Suppressor macrophage treated with lipopolysaccharide for 1 hour (primary cell): ENCODE data around the gene POU3F1.
A peak's percentile ranks its signal among the peaks of the same experiment; 100 is the strongest.

Experiments
- DNase-seq, 3 donors: peaks; one replicate each; pipeline ENCODE4 v3.0.0-alpha.2; 2020 to 2022

The POU3F1 gene

DNA sequence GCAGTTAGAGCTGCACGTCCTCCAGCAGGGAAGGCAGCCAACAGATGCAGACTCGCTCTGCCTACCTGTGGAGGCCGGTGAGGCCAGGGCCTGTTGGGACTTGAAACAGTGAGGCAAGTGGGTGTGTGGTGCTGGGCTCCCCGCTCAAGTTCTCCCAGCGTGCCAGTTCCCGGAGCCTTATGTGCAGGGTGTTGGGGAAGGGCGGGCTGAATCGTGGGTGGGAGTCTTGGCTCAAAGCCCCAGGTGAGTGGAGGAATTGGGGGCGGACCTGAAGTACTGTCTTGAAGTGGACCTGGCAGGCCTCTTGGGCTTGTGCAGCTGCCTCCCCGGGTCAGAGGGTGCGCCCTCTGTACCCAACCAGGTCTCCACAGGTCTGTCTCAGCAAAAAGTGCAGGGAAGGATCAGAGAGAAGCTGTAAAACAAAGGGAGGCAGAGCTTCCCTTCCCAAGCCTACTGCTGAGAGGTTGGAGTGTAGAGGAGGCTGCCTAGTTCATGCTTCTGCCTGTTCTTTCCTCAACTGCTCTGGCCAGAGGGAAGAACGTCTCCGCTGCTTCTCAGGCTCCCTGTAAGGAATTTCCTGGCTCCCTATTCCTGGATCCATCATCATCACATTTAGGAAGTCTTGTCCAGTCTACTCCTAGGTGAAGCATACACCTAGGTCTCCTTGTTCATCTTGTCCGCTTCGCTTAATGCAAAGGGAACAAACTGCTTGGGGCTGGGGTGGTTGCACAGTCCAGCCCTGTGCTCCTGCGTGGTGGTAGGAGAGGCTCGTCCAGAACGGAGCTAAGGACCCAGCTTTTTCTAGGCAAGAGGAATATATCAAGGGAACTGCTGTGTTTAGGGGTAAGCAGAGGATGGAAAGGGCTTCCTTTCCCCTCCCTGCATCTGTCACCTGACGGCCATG, 19.1 kb downstream of the POU3F1 start:
- DNase-seq, result no peak

- peak; percentile 65 to 72 (median 66) for DNase-seq
Observed at GRCh38 chr1:38026592-38027200, 19.9 kb downstream of the POU3F1 start.

- DNase-seq, result no peak
Observed at GRCh38 chr1:38025664-38026063, 20.9 kb downstream of the POU3F1 start.

DNA sequence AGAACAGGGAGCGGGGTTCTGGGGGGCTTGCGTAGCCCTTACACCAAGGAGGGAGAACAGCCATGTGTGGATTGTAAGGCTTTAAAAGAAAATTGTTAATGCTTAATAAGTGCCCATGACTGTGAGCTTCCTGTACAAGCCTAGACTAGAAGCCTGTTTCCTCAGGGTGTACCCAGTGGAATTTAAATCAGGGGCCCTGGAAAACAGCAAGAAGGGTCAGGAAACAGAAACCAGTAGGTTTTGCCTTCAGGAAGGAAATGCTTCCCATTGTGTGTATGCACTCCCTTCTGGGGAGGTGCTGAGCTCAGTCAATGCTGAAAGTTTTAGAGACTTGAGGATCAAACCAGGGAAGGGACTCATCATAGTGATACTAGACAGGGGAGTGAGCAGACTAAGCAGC, 21.4 kb downstream of the POU3F1 start:
- DNase-seq, result no peak

DNA sequence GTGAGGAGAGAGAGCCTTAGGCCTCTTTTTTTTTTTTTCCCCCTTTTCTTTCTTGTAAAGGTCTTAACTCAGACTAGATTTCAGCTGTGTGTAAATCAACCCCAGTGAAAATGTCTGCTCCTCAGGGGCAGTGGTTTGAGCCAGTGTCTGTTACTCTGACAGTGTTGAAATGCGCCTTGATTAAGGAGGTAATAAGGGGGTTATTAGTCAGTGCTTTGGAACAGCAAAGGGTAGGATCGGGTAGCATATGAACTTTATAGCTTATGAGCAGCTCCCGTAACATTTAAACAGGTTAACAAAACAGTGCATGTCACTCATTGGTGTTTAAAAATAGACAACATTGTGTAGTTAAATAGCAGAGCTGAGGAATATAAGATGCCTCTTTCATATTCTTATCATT, 23.8 kb downstream of the POU3F1 start:
- DNase-seq, result no peak

DNA sequence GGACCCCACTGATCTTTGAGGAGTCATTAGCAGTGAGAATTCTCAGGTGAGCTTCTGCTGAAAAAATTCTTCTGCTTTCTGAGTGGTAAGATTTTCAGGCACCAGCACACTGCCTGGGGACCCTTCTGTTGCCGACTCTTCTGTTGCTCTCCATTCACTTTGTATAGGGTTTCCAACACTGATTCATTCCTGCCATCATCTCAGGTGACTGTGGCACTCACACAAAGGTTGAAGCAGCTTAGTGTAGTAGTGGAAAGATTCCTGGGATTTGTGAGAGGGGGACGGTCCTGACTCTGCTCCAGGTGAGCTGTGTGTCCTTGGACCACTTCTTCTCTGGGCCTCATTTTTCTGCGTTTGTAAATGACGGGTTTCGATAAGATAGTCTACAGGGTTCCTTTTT, 24.6 kb downstream of the POU3F1 start:
- DNase-seq, result no peak

DNA sequence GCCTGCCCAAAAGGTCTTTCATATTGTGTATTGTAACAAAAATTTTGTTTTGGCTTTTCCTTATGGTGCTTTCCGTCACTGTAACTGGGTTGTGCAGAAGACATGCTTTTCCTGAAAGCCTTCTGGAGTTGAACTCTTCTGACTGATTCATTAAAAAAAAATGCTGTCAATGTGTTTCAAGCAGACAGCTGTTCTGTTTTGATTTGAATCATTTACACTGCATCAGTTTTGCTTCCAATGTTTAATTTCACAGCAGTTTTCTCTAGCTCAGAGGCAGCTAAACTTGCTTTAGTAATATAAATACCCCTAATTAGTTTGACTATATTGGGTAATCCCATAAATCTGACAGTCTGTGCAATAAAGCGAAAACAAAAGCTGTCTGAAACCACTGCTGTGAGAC, 26.2 kb downstream of the POU3F1 start:
- DNase-seq, result no peak

DNA sequence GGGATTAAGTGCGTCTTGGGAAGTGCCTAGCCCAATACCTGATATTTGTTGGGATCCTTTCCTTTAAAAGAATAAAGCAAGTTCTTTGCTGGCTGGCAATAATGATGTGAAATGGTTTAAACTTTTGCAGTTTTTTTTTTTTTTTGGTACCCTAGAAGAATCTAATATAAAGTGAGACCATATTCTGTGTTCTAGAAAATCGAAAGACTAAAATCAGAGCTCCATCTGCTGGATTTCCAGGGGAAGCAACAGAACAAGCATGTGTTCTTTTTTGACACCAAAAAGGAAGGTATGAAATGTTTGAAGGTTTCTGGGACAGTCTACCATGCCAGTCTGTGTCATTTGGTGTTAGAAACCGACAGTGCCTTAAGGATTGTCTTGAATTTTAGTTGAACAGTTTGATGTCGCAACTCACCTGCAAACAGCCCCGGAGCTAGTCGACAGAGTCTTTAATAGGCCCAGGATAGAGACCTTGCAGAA, 27.7 kb downstream of the POU3F1 start:
- DNase-seq, result peak; percentile 56 to 68 (median 62)

DNA sequence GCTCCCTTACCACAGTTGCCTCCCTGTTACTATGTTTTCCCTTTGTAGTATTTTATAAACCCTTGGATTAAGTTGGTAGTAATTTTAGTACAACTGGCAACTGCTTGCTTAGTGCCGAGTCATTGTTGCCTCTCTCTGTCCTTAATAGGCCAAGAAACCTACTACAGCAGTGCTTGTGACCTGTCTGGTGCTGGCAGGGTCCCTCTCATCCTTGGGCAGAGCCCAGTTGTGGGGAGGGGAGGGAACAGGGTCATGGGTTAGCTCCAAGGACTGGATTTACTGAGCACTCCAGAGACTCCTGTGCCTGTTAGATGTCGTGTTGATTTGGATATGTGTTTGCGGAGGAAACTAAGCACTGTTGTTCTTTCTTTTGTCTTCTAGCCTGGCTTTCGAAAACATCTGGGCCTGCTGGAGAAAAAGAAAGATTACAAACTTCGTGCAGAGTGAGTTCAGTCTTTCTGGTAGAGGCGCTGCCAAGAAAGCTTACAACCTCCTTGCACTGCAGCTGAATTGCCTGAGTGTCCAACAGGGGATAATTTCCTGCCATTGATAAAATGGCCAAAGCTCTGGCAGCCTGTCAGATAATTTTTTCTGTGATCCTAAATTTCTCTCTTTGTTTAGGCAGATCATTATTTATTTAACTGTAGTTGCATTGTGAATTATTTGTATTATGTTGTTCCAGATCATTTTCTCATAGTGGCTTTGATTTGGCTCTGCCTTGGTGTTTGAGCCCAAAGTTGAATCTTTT, 30.4 kb downstream of the POU3F1 start:
- no peak for DNase-seq

- DNase-seq, result no peak
Observed at GRCh38 chr1:38014724-38015424, 31.7 kb downstream of the POU3F1 start.

DNA sequence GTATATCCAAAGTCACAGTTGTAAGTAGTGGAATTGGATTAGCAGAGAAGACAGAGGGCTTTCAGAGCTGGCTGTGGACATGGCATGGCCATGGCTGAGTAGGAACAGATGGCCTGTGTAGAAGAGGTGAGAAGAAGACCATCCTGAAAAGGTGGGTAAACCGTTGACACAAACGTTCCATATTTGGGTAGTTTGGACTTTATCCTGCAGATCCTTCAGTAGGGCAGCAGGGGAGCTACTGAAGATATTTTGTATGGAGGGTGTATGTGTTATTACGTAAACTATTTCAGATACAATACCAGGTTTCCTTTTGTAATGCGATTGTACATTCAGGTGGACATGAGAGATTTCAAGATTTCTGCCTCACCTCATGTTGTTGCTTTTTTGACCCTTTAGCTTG, 32.4 kb downstream of the POU3F1 start:
- DNase-seq, result no peak

GRCh38 chr1:38013227-38013622, 33.4 kb downstream of the POU3F1 start:
- no peak for DNase-seq

- peak; percentile 95 to 99 (median 97) for DNase-seq
Observed at GRCh38 chr1:38012363-38013226, 34.0 kb downstream of the POU3F1 start, which contains the start of gene UTP11. UTP11 (plus strand) TSS chr1:38012734; CDS start chr1:38012803, 69 bp downstream.

GRCh38 chr1:38009841-38010180, 36.8 kb downstream of the POU3F1 start:
- DNase-seq, result no peak

DNA sequence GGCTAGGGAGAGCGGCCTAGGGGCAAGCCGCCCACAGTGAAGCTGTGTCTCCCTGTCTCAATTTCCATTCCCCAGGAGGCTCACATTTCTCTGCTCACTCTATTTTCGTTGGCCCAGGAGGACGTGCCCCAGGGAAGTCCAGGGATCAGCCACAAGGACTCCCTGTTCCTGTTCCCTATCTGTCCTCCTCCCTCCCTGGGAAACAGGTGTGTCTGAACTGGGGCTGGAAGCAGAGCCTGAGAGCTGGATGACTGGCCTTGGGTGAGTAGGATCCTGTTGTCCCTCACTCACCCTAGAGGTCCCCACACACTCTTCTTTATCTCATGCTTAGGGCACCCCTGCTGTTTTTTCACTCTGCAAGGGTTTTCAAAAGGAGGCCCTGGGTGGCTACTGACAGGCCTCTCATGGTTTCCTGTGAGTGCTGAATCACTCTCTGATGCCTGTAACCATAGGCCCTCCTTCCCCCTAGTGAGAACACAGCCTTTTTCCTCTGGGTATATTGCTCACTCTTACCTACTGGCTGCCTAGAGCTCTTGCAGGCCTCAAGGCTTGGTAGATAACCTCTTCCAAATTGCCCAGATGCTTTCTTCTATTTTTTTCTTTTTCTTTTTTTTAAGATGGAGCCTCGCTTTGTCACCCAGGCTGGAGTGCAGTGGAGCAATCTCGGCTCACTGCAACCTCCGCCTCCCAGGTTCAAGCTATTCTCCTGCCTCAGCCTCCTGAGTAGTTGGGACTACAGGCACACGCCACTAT, 37.3 kb downstream of the POU3F1 start:
- DNase-seq, result peak; percentile 59 to 67 (median 64)

DNA sequence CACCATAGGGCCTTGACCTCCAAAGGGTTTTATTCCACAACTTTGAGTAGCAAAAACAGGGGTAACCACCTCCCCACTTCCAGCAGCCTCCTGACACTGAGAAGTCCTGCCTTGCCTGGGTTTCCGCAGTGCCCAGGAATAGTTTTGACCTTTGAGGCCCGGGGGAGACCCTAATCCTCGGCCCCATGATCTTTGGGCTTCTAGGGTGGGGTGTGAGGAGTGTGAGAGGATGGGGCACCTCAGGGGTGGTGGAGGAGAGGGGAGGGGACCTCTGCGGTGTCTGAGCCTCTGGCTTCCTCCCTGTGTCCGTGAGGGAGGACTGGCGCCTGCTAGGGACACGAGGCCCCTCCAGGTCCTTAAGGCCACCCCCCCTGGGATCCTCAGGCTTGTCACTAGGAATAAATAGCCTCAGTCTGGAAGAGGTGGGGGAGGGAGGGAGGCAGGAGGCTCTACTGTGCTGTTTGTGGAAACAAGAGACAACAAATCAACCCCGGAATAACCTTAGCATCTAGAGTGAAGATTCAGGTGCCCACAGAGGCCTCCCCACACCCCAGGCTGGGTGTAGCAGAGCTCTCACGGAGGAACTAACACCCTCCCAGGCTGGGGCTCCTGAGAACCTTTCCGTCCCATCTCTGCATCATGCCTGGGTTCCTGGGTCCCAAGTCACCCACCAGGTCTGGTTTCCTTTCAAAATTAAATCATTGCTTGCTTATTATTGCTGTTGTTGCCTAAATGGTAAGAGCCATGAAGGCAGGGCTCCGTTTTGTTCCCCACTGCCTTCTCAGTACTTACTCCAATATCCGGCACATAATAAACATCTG, 40.4 kb downstream of the POU3F1 start:
- no peak for DNase-seq

DNA sequence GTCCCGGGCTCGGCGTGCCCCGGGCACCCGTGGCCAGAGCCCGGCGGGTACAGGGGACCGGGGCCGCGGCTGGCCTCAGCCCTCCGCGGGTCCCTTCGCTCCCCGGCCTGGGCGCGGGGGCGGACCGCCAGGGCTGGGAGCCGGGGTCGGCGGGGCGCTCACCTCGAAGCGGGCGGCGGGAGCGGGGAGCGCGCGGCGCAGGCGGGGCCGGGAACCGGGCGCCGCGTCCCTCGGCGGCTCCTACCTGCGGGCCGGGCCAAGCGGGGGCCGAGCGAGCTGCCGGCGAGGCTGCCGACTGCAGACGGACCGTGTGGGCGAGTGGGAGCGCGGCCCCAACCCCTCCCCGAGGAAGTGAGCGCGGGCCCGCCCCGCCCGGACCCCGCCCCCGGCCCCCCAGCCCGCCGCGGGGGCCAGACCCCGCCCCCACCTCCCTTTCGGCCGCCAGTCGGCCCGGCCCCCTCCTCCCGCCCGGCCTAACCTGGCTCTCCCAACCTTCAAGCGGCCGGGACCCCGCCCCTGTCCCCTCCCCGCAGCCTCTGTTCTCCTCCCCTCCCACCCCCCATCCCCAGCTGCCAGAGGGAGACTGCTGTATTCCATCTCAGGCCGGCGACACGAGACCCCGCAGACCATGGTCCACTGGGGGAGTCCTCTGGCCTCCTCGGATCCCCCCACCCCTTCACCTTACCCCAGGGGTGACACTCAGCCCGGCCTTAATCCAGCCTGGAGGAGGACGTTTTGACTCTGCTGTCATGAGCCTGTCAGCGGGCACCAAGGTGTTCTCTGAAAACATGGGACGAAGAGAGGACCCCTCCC, 41.2 kb downstream of the POU3F1 start, which contains the start of gene FHL3:
Gene FHL3 (minus strand): TSS at position 320 of the 813 bp plus-strand sequence. CDS start 6,102 bp downstream, outside the sequence.
- DNase-seq, result peak; percentile 34 to 79 (median 62)

GRCh38 chr1:38004284-38005108, 42.1 kb downstream of the POU3F1 start:
- peak in 1 of 3 donors; percentile 38 for DNase-seq
